ENCODE results near the gene EMID1.

- TF ChIP-seq CTCF (conservative IDR thresholded peaks at IDR 0.05) = peak; percentile 40; the same call in 1 of the 2 replicates
- TF ChIP-seq EZH2 (IDR thresholded peaks at IDR 0.05; ENCODE audit: low read depth) = no peak
Observed at GRCh38 chr22:29202212-29203192, 3.2 kb upstream of the EMID1 start.

Measured in PC-9 (cell line).